Cardiac septum (tissue), 1 donor: ENCODE data around the gene RPS6KB2. TPM values are rescaled to one million over a fixed set of nuclear protein-coding genes. Genes with fewer than 3 reads are reported as not detected.

ENCODE experiments used
- DNase-seq: peaks from one replicate; pipeline ENCODE4 v3.0.0-alpha.2; 2020; ENCODE audit warnings: low spot score
- intact Hi-C: fragments of 100-400 bp; cut with DNase I; formaldehyde crosslinking; loops from one replicate; pipeline ENCODE4 v1.14.0; 2022
- total RNA-seq: library from RNA; stranded (reverse); fragmentation: NEBNext Ultra II Directional; extraction: Animal tissue kit (Norgen Biotek cat#: 25700); gene quantifications from one replicate; pipeline ENCODE4 v1.2.1, GENCODE V29; 2021
- donor health status: DM: no; HTN: no; CAD: no.

RPS6KB2 gene
- total RNA-seq, 1 donor from 2014 or later: 23.2 TPM

- DNase-seq: no peak
- intact Hi-C loops: no loop called here
Observed at GRCh38 chr11:67408437-67409200, 19.7 kb upstream of the RPS6KB2 start.

- intact Hi-C loops: no loop called here
Observed at GRCh38 chr11:67409261-67409666, 19.0 kb upstream of the RPS6KB2 start.

GRCh38 chr11:67409781-67410368, 18.4 kb upstream of the RPS6KB2 start:
- intact Hi-C loops: no loop called here
- no peak for DNase-seq

More at GRCh38 chr11:67409261-67409666, 19.0 kb upstream of the RPS6KB2 start:
- DNase-seq: no peak

GRCh38 chr11:67410369-67410831, 17.9 kb upstream of the RPS6KB2 start:
- no peak for DNase-seq
- intact Hi-C loops: no loop called here

GRCh38 chr11:67410984-67411784, 17.1 kb upstream of the RPS6KB2 start:
- intact Hi-C loops: no loop called here
- no peak for DNase-seq

GRCh38 chr11:67411785-67412152, 16.5 kb upstream of the RPS6KB2 start:
- intact Hi-C loops: no loop called here
- no peak for DNase-seq

- intact Hi-C loops: no loop called here
- no peak for DNase-seq
Observed at GRCh38 chr11:67412495-67413179, 15.7 kb upstream of the RPS6KB2 start.

- DNase-seq: no peak
- intact Hi-C loops: no loop called here
Observed at GRCh38 chr11:67413266-67413849, 14.9 kb upstream of the RPS6KB2 start.

GRCh38 chr11:67415501-67416304, 12.6 kb upstream of the RPS6KB2 start, which contains the start of gene CARNS1:
Gene CARNS1 (plus strand): TSS chr11:67415678. CDS start chr11:67416200, 522 bp downstream.
- DNase-seq: no peak
- intact Hi-C loops: no loop called here

- DNase-seq: no peak
- intact Hi-C loops: no loop called here
Observed at GRCh38 chr11:67416416-67417335, 11.6 kb upstream of the RPS6KB2 start.

GRCh38 chr11:67417425-67417824, 10.9 kb upstream of the RPS6KB2 start:
- DNase-seq: no peak
- intact Hi-C loops: no loop called here

GRCh38 chr11:67418476-67419281, 9.6 kb upstream of the RPS6KB2 start:
- peak; percentile 85 for DNase-seq
- intact Hi-C loops: no loop called here

- intact Hi-C loops: no loop called here
- DNase-seq: no peak
Observed at GRCh38 chr11:67419325-67420049, 8.8 kb upstream of the RPS6KB2 start.

GRCh38 chr11:67420147-67420645, 8.1 kb upstream of the RPS6KB2 start:
- DNase-seq: no peak
- intact Hi-C loops: no loop called here

- peak; percentile 99 for DNase-seq
- intact Hi-C loops: no loop called here
Observed at GRCh38 chr11:67420646-67421429, 7.5 kb upstream of the RPS6KB2 start.
